Brain microvascular endothelial cell (primary cell): ENCODE results near the gene LBHD2.
"Not testable (repeated sequence)": the region's sequence is repeated elsewhere in the genome, so short reads cannot be mapped to it uniquely, and the experiment has no call there.

Source experiments
- DNase-seq: peaks from one replicate; pipeline ENCODE4 v3.0.0-alpha.2; 2020
- H3K27ac ChIP-seq: fragments of 250-450 bp; sonication (Bioruptor Pico); 2 replicates; pipeline ENCODE4 v1.5.1; 2020; ENCODE audit warnings: mild to moderate bottlenecking, moderate library complexity
- H3K27me3 ChIP-seq: fragments of 250-450 bp; sonication (Bioruptor Pico); replicated peaks from 2 replicates; pipeline ENCODE4 v1.5.1; 2020; ENCODE audit warnings: mild to moderate bottlenecking
- H3K36me3 ChIP-seq: fragments of 250-450 bp; sonication (Bioruptor Pico); replicated peaks from 2 replicates; pipeline ENCODE4 v1.5.1; 2020; ENCODE audit warnings: mild to moderate bottlenecking
- H3K4me3 ChIP-seq: 2 replicates; pipeline ENCODE4 v1.5.1; 2011; ENCODE audit warnings: low read depth, mild to moderate bottlenecking, control low read depth, low read length, moderate library complexity
- in situ Hi-C: cut with HindIII; loops from 2 replicates; pipeline ENCODE4 v1.10.0; 2017; ENCODE audit warnings: low sequenced_read_pairs, low pct_ligation_motif_present
- TF ChIP-seq, protein P1 (sequence below): IDR thresholded peaks from 2 replicates; pipeline ENCODE4 v1.5.1; 2011; ENCODE audit warnings: low read depth, mild to moderate bottlenecking, moderate library complexity, low read length, control low read depth, inconsistent platforms; ENCODE audit errors: missing control alignments

The LBHD2 gene

DNA sequence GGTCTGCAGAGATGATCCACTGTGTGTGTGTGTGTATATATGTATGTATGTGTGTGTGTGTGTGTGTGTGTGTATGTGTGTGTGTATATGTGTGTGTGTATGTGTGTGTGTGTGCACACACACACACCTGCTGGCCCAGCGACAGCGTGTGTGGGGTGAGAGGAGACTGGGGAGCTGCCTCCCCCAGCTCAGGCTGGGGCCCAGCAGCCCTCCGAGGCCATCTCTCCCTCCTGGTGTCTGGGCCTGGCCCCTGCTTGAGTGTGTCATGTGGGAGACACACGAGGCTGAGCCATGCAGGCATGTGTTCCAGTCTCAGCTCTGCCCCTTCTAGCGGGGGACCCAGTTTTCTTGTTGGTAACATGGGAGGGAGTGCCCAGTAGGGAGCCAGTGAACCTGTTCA, 29.3 kb downstream of the LBHD2 start:
- H3K4me3 ChIP-seq, result no peak overlapping the region
- TF ChIP-seq, protein P1, sequence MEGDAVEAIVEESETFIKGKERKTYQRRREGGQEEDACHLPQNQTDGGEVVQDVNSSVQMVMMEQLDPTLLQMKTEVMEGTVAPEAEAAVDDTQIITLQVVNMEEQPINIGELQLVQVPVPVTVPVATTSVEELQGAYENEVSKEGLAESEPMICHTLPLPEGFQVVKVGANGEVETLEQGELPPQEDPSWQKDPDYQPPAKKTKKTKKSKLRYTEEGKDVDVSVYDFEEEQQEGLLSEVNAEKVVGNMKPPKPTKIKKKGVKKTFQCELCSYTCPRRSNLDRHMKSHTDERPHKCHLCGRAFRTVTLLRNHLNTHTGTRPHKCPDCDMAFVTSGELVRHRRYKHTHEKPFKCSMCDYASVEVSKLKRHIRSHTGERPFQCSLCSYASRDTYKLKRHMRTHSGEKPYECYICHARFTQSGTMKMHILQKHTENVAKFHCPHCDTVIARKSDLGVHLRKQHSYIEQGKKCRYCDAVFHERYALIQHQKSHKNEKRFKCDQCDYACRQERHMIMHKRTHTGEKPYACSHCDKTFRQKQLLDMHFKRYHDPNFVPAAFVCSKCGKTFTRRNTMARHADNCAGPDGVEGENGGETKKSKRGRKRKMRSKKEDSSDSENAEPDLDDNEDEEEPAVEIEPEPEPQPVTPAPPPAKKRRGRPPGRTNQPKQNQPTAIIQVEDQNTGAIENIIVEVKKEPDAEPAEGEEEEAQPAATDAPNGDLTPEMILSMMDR, result no peak
- no peak overlapping the region for H3K27ac ChIP-seq
- no peaks in the 10 kb centered on the region for H3K27me3 ChIP-seq
- in situ Hi-C loops, result no loop called here
- no peaks in the 10 kb centered on the region for H3K36me3 ChIP-seq
- no peak for DNase-seq

DNA sequence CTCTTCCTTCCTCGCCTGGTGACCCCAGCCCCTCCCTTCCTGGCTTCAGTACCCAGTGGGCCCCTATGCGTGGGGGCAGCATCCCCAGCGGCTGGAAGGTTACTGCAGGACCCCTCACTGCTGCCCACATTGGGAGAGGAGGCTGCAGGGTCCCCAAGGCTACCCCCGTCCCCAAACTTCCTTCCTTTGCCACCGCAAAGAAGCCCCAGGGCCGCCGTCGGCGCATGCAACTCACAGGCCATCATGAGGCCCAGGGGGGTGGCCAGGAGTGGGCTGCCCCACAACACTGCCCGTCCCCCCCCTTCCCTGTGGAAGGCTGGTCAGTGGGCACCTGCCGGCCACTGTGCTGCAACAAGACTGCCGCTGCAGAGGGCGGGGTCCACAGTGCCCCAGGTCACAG, 29.8 kb downstream of the LBHD2 start:
- TF ChIP-seq, protein P1, result no peak
- Histone ChIP-seq H3K27me3 (no peaks in the 10 kb centered on the region), H3K27ac (no peak overlapping the region), H3K4me3 (no peak overlapping the region), H3K36me3 (no peaks in the 10 kb centered on the region)
- in situ Hi-C loops, result no loop called here
- DNase-seq, result no peak

DNA sequence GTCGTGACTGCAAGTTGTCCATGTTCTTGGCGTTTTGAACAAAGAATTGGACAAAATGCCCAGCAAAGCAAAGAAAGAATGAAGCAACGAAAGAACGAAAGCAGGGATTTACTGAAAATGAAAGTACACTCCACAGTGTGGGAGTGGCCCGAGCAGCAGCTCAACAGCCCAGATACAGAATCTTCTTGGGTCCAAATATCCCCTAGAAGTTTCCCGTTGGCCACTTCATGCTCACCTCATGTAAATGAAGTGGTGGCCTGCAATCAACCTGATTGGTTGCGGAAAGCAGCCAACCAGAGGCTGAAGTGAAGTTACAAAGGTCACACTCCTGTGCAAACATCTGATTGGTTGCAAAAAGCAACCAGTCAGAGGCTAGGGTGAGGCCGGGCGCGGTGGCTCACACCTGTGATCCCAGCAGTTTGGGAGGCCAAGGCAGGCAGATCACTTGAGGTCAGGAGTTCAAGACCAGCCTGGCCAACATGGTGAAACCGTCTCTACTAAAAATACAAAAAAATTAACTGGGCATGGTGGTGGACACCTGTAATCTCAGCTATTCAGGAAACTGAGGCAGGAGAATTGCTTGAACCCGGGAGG, 31.2 kb downstream of the LBHD2 start:
- H3K4me3 ChIP-seq, H3K27ac ChIP-seq, H3K36me3 ChIP-seq, H3K27me3 ChIP-seq, in situ Hi-C loops, DNase-seq: not testable (repeated sequence)

DNA sequence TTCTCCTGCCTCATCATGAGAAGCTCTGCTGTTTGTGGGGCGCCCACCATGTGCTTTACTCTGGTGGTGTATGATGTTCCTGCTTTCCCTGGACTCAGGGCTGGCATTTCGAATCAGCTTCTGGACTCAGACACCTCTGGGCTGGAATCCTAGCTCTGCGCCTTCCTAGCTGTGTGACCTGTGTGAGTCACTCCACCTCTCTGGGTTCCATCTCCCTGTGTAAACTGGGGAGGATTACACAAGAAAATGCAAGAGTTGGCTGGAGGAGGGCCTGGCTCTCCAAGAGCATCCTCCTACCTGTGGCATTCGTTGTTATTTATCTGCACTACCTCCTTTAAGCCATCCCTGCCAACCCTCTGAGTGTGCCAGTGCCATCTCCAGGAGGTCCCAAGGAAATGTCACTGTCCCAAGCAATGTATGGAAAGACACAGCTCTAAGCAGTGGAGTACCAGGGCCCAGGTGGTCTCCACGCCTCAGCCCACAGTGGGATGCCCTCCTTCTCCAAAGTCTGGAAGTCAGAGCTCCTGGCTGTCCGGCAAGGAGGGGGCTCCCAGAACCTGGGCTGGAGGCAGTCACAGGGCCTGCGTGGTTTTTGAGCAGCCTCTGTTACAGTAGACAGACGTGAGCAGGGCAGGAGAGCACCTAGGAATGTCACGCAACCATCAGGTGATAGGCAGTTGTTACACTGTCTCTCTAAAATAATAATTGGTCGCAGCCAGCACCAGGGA, 32.0 kb downstream of the LBHD2 start:
- Histone ChIP-seq H3K27me3 (no peaks in the 10 kb centered on the region), H3K36me3 (no peaks in the 10 kb centered on the region), H3K4me3 (no peak overlapping the region), H3K27ac (no peak overlapping the region)
- in situ Hi-C loops, result no loop called here
- no peak for DNase-seq
- TF ChIP-seq, protein P1, result no peak

DNA sequence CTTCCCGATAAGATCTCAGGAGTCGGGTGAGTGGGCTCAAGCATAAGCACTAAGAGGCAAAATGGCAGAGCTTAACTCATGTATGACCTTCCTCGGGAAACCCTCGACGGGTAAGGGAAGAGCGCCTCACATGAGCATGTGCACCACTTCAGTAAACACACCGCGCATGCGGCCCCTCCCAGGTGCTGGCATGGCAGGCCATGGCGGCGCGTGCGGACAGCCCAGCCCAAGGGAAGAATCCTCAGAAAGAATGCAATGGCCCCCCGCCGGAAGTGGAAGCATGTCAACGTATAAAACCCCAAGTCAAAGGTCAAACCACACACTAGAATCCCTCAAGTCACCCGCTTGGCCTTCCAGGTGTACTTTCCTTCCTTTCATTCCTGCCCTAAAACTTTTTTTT, 32.6 kb downstream of the LBHD2 start:
- TF ChIP-seq, protein P1, result no peak
- Histone ChIP-seq H3K36me3 (no peaks in the 10 kb centered on the region), H3K27me3 (no peaks in the 10 kb centered on the region), H3K4me3 (no peak overlapping the region), H3K27ac (no peak overlapping the region)
- in situ Hi-C loops, result no loop called here
- DNase-seq, result no peak

DNA sequence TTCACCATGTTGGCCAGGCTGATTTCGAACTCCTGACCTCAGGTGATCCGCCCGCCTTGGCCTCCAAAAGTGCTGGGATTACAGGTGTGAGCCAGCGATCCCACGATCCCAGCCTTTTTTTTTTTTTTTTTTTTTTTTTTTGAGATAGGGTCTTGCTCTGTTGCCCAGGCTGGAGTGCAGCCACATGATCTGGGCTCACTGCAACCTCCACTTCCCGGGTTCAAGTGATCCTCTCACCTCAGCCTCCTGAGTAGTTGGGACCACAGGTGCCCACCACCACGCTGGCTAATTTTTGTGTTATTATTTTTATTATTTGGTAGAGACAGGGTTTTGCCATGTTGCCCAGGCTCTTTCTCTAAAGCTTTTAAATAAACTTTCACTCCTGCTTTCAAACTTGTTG, 33.5 kb downstream of the LBHD2 start:
- DNase-seq, H3K36me3 ChIP-seq, H3K4me3 ChIP-seq, H3K27ac ChIP-seq, in situ Hi-C loops, H3K27me3 ChIP-seq: not testable (repeated sequence)
